GM13977 (cell line): ENCODE data around the gene MARCHF9.
A peak's percentile ranks its signal among the peaks of the same experiment; 100 is the strongest.
"Not testable (repeated sequence)": the region's sequence is repeated elsewhere in the genome, so short reads cannot be mapped to it uniquely, and the experiment has no call there.

ENCODE experiments used
- DNase-seq: peaks from one replicate; pipeline ENCODE4 v3.0.0; 2012; ENCODE audit warnings: low spot score
- CTCF ChIP-seq: IDR thresholded peaks from 2 replicates; pipeline ENCODE4 v1.5.1; 2012; ENCODE audit warnings: mild to moderate bottlenecking, control low read depth; ENCODE audit not compliant: insufficient read depth; ENCODE audit errors: extremely low read depth, missing control alignments
- in situ Hi-C: fragments of 300-500 bp; cut with MboI; formaldehyde crosslinking; loops from one replicate; pipeline ENCODE4 v1.12.0; 2022; ENCODE audit warnings: low sequenced_read_pairs, low pct_unique_long_range_greater_than_20kb, mixed read lengths, inconsistent platforms; ENCODE audit not compliant: unreplicated experiment

The MARCHF9 gene

DNA sequence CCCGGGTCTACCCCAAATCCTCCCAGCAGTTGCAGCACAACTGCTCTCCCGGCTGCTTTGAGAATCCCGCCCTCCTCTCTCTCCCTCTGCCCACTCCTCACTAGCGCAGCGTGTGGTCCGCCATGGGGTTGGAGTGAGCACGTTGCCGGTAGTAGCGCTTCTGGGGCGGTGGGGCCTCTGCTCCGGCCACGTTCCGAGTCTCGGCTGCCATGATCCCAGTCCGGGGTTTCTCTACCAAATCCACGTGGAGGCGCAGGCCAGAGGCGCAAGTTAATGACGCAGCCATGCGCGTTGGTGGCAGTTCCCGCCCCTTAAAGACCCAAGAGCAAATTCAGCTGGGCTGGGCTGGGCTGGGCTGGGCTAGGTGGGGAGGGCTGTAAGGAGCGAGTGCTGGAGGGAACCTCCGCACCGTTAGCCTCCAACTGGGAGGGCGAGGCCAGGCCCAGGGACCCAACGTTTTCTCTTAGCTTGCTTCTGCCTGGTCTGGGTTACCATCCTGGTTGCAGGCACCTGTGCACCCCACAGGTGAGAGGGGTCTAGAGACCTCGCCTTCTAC lies 17.0 kb downstream of the MARCHF9 start, which contains the start of gene METTL1:
Gene METTL1 (minus strand): TSS at position 233 of the 556 bp plus-strand sequence. CDS start 22 bp downstream, at position 211.
- peak; percentile 96 for DNase-seq
- in situ Hi-C loops: no loop called here
- TF ChIP-seq CTCF: no peak

GRCh38 chr12:57772429-57773322 lies 17.8 kb downstream of the MARCHF9 start, which contains the start of gene EEF1AKMT3:
TSS of gene EEF1AKMT3 (plus strand) at chr12:57772614. CDS start at chr12:57772725, 111 bp downstream.
- TF ChIP-seq CTCF: no peak
- DNase-seq: no peak
- in situ Hi-C loops: no loop called here

- DNase-seq, in situ Hi-C loops: not testable (repeated sequence)
Observed at GRCh38 chr12:57774634-57775033, 19.7 kb downstream of the MARCHF9 start.

DNA sequence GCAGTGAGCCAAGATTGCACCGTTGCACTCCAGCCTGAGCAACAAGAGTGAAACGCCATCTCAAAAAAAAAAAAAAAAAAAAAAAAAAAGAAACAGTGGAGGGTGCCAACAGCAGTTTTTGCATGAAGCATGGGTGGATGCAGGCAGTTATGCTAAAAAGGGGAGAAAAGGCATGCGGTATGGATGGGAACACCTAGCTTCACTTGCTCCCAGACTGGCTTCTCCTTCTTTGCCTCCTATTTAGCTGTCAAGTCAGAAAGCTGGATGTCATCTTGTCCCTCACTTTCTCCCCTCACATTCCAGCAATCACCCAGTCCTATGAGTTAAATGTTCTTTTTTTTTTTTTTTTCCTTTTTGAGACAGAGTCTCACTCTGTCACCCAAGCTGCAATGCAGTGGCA lies 20.1 kb downstream of the MARCHF9 start:
- no peak for TF ChIP-seq CTCF
- no peak for DNase-seq
- in situ Hi-C loops: no loop called here

DNA sequence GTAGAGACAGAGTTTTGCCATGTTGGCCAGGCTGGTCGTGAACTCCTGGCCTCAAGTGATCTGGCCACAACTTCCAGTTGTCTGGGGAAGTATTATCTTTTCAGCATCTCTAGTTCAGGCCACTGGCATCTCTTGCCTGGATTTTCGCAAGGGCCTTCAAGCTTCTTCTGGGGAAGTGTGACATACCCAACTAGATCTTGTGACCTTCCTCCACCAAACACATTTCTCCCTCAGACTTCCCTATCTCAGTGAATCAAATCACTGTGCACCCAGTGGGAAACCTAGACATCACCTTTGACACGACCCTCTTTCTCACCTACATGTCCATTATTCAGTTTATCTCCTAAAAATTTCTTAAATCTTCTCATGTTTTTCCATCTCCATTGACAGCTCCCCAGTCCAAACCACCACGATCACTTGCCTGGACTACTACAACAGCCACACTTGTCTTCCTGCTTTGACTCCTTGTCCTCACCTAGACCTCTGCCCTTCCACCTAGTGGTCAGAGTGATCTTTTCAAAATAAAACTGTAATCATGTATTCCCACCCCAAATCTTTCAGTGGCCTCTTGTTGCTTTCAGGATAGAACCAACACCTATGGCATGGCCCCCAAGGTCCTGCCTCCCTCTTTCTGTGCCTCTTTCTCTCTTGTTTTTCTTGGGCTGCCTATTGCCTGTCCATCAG lies 20.8 kb downstream of the MARCHF9 start:
- TF ChIP-seq CTCF: no peak
- no peak for DNase-seq
- in situ Hi-C loops: no loop called here

DNA sequence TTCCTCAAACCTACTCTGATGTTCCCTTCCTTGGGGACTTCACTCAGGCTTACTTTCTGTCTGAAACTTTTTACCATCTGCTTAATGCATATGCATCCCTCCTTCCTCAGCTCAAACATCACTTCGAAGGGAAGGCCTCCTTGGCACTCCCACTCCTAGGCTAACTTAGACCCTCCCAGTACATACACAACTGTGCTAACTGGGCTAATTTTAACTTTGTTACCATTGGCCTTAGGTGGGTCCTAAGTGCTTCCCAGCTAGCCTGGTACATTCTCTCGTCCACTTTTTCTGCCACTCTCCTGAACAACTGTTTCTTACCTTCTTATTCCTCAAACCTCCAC lies 21.3 kb downstream of the MARCHF9 start:
- in situ Hi-C loops: no loop called here
- TF ChIP-seq CTCF: no peak
- no peak for DNase-seq

GRCh38 chr12:57777367-57777766 lies 22.5 kb downstream of the MARCHF9 start:
- DNase-seq: no peak
- TF ChIP-seq CTCF: no peak
- in situ Hi-C loops: no loop called here
